OCI-LY3 (cell line): ENCODE results near the gene KAZN.

Experiments
- H2AFZ ChIP-seq: fragments of 200-600, 300-600 bp; shearing (Covaris generic); 2 replicates; pipeline ENCODE4 v1.6.0; 2014; ENCODE audit warnings: antibody characterized with exemption, low read depth, low read length
- H3K27ac ChIP-seq: fragments of 200-600, 300-600 bp; sonication (generic); 2 replicates; pipeline ENCODE4 v1.5.1; 2014; ENCODE audit warnings: mild to moderate bottlenecking, low read length, moderate library complexity, mixed read lengths
- H3K27me3 ChIP-seq: fragments of 200-600, 300-600 bp; sonication (generic); 2 replicates; pipeline ENCODE4 v1.6.1; 2014; ENCODE audit warnings: low read depth, low read length, mixed read lengths
- H3K36me3 ChIP-seq: fragments of 200-600, 300-600 bp; sonication (generic); replicated peaks from 2 replicates; pipeline ENCODE3; 2014; ENCODE audit warnings: low read depth, low read length, mixed read lengths
- H3K4me1 ChIP-seq: fragments of 300-600, 200-600 bp; sonication (generic); 2 replicates; pipeline ENCODE4 v1.6.1; 2014; ENCODE audit warnings: low read length, mixed read lengths
- H3K4me2 ChIP-seq: fragments of 200-600, 300-600 bp; sonication (generic); 2 replicates; pipeline ENCODE4 v1.6.1; 2014; ENCODE audit warnings: low read length, mixed read lengths
- H3K4me3 ChIP-seq: fragments of 300-600, 200-600 bp; sonication (generic); 2 replicates; pipeline ENCODE4 v1.5.1; 2014; ENCODE audit warnings: antibody characterized with exemption, mild to moderate bottlenecking, low read length, moderate library complexity
- H3K79me2 ChIP-seq: fragments of 300-600, 200-600 bp; shearing (Covaris generic); 2 replicates; pipeline ENCODE4 v1.6.1; 2014; ENCODE audit warnings: mild to moderate bottlenecking, low read length, mixed read lengths
- H3K9ac ChIP-seq: fragments of 300-600, 200-600 bp; shearing (Covaris generic); 2 replicates; pipeline ENCODE4 v1.6.0; 2014; ENCODE audit warnings: mild to moderate bottlenecking, low read length, moderate library complexity
- H3K9me3 ChIP-seq: fragments of 200-600, 300-600 bp; shearing (Covaris generic); 2 replicates; pipeline ENCODE4 v1.6.1; 2014; ENCODE audit warnings: low read length, mixed read lengths; ENCODE audit not compliant: insufficient read depth
- H4K20me1 ChIP-seq: fragments of 200-600, 300-600 bp; sonication (generic); 2 replicates; pipeline ENCODE4 v1.6.1; 2016; ENCODE audit warnings: low read length, mixed read lengths; ENCODE audit not compliant: insufficient read depth
- CTCF ChIP-seq: fragments of 200-600, 300-600 bp; sonication (generic); IDR thresholded peaks from 2 replicates; pipeline ENCODE4 v1.5.1; 2014; ENCODE audit warnings: antibody characterized with exemption, low read length, low read depth
- EZH2phosphoT487 ChIP-seq: fragments of 200-600 bp; shearing (Covaris generic); IDR thresholded peaks from 2 replicates; pipeline ENCODE4 v1.6.1; 2018; ENCODE audit warnings: antibody characterized with exemption, mixed run types, low read depth

KAZN gene

GRCh38 chr1:14937288-14937949, 338.9 kb downstream of the KAZN start:
- TF ChIP-seq CTCF (no peak), EZH2phosphoT487 (no peak)
- no peaks in the 10 kb centered on the region for H3K9me3 ChIP-seq
- no peaks in the 10 kb centered on the region for H3K36me3 ChIP-seq
- no peak overlapping the region for H3K9ac ChIP-seq
- H3K4me3 ChIP-seq, result no peak overlapping the region
- H4K20me1 ChIP-seq, result no peaks in the 10 kb centered on the region
- H3K27ac ChIP-seq, result no peak overlapping the region
- H3K4me2 ChIP-seq, result no peak overlapping the region
- no peaks in the 10 kb centered on the region for H3K79me2 ChIP-seq
- H3K27me3 ChIP-seq, result no peaks in the 10 kb centered on the region
- no peaks in the 10 kb centered on the region for H3K4me1 ChIP-seq
- no peak overlapping the region for H2AFZ ChIP-seq

- H3K27ac ChIP-seq, result no peak overlapping the region
- H3K9ac ChIP-seq, result no peak overlapping the region
- no peak overlapping the region for H3K4me3 ChIP-seq
- no peak overlapping the region for H3K4me2 ChIP-seq
- H3K9me3 ChIP-seq, result no peaks in the 10 kb centered on the region
- H3K36me3 ChIP-seq, result no peaks in the 10 kb centered on the region
- no peak overlapping the region for H2AFZ ChIP-seq
- no peaks in the 10 kb centered on the region for H3K4me1 ChIP-seq
- H4K20me1 ChIP-seq, result no peaks in the 10 kb centered on the region
- no peaks in the 10 kb centered on the region for H3K27me3 ChIP-seq
- no peaks in the 10 kb centered on the region for H3K79me2 ChIP-seq
- TF ChIP-seq EZH2phosphoT487 (no peak), CTCF (no peak)
Measured at GRCh38 chr1:14939527-14940284, 341.2 kb downstream of the KAZN start.

- no peak overlapping the region for H3K27ac ChIP-seq
- H4K20me1 ChIP-seq, result no peaks in the 10 kb centered on the region
Measured at GRCh38 chr1:14940285-14940870, 341.9 kb downstream of the KAZN start.

More at GRCh38 chr1:14940285-14940870, 341.9 kb downstream of the KAZN start:
- no peak overlapping the region for H3K9ac ChIP-seq
- no peaks in the 10 kb centered on the region for H3K27me3 ChIP-seq
- H3K4me1 ChIP-seq, result no peaks in the 10 kb centered on the region
- no peak overlapping the region for H3K4me3 ChIP-seq
- H2AFZ ChIP-seq, result no peak overlapping the region
- H3K4me2 ChIP-seq, result no peak overlapping the region
- no peaks in the 10 kb centered on the region for H3K9me3 ChIP-seq
- TF ChIP-seq CTCF (no peak), EZH2phosphoT487 (no peak)
- H3K36me3 ChIP-seq, result no peaks in the 10 kb centered on the region
- H3K79me2 ChIP-seq, result no peaks in the 10 kb centered on the region
